Activated gamma-delta T cell treated with Interleukin-2 at 50 U/mL for 16 hours (primary cell): ENCODE results near the gene ANO8.
"Not testable (repeated sequence)": the region's sequence is repeated elsewhere in the genome, so short reads cannot be mapped to it uniquely, and the experiment has no call there.

Source experiments
- DNase-seq: peaks from one replicate; pipeline ENCODE4 v3.0.0-alpha.2; 2020

ANO8 gene

DNA sequence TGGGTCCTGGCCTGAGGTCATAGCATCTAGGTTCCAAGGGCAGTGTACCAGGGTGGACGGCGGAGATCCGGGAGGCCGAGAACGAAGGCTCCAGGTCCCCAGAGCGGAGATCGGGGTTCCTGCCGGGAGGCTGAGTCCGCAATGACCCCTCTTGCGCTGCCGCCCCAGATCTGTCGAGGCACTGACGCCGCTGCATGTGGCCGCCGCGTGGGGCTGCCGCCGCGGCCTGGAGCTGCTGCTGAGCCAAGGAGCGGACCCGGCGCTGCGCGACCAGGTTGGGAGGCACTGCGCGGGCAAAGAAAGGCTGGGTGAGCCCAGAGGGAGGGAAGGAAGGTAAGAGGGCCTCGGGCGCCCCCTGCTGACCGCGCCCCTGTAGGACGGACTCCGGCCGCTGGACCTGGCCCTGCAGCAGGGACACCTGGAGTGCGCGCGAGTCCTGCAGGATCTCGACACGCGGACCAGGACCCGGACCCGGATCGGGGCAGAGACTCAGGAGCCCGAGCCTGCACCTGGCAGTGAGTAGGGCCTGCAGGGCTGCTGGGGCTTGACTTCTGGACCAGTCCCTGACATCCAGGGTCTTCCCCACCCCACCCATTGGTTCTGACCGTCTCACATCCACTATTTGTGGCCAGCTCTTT, 52.0 kb downstream of the ANO8 start:
- peak; percentile 74 for DNase-seq

DNA sequence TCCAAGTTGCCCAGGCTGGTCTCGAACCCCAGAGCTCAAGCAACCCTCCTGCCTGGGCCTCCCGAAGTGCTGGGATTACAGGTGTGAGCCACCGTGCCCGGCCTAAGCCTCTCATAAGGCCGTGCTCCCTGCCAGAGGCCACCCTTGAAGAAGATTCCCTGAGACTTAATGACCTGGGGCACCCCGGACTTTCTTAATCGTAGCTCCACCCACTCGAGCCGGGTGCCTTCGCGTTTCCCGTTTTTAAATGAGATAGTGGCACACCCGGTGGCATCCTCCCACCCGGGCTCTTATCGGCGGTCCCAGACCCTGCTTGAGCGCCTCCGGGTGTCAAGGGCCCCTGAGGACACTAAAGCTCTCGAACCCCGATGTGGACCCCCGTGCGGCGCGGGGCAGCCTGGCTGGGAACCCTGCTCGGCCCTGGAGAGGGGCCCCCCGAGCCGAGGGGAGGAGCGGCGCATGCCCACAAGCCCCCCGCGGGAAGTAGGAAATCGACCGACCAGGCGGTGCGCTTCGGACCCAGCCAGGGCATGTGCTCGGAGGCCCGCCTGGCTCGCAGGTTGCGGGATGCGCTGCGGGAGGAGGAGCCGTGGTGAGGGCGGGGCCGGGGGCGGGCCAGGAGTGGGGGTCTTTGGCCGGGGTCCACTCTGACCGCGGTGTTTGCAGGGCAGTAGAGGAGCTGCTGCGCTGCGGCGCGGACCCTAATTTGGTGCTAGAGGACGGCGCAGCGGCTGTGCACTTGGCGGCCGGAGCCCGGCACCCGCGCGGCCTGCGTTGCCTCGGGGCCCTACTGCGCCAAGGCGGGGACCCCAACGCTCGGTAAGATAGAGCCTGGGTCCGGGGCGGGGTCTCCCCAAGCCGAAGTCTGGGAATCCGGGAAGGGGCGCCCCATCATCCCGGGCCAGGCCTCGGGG, 53.0 kb downstream of the ANO8 start, which contains the start of gene ANKLE1:
Gene ANKLE1, plus strand, starts transcription at position 511 of the 914 bp plus-strand sequence. Its CDS starts 20 bp downstream, at position 531.
- no peak for DNase-seq

DNA sequence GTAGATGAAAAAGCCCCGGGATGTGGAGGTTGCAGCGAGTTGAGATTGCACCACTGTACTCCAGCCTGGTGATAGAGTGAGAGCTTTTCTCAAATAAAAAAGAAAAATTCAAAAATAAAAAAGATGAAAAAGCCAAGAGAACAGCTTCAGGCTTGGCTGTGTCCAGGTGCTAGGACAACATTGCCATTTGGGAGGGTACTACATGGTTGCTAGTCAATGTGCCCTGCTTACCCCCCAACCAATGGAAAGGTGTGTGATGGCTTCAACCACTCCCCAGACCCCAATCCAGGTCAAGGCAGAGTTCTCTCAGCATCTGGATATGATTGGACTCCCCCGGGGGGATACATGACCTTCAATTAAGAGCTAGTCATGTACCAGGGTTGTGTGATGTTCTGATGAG, 55.2 kb downstream of the ANO8 start:
- no peak for DNase-seq

DNA sequence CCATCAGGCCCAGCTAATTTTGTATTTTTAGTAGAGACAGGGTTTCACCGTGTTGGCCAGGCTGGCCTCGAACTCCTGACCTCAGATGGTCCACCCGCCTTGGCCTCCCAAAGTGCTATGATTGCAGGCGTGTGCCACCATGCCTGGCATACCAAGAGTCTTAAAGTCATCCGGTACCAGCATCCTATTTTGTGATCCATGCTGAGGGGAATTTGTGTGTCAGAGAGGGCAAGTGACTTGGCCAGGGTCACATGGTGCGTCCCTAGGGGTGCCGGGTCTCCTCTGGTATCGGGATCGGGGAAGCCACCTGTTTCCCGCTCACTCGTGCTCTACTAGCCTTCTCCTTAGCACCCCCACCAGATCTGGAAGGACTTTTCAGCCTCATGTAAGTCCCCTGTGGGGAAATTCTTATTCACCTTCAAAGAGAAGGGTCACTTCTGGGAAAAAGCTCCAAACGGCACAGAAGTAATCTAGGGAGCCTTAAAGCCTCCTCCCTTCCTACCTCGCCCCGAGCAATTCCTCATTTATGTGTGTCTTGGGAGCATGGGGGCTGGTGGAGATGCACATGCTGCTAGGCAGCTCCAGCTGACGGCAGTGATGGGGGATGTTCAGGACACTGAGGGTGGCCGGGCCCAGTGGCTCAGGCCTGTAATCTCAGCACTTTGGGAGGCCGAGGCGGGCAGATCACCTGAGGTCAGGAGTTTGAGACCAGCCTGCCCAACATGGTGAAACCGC, 59.0 kb downstream of the ANO8 start:
- no peak for DNase-seq

DNA sequence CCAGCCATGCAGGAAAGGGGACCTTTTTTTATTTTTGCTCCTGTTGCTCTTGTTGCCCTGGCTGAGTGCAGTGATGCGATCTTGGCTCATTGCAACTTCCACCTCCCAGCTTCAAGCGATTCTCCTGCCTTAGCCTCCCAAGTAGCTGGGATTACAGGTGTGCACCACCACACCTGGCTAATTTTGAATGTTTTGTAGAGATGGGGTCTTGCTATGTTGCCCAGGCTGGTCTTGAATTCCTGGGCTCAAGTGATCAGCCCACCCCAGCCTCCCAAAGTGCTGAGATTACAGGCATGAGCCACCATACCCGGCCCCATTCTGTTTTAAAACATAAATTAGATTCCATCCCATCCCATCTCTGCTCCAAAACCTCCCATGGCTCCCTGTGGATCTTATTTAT, 59.8 kb downstream of the ANO8 start:
- DNase-seq, result not testable (repeated sequence)
